ENCODE data around the gene TMEM33.

- no peak for TF ChIP-seq RAD21 (IDR thresholded peaks at IDR 0.05 in 1 of 2, conservative IDR thresholded peaks at IDR 0.05 in 1 of 2; ENCODE audit: low read depth in 2 of 2, low read length in 2 of 2)
- TF ChIP-seq CTCF (IDR thresholded peaks at IDR 0.05; ENCODE audit: control extremely low read depth in 1 of 3, insufficient read depth in 1 of 3, low read depth in 1 of 3, low read length in 3 of 3) = no peak
- TF ChIP-seq CEBPB (IDR thresholded peaks at IDR 0.05; ENCODE audit: low read depth, low read length) = no peak
- TF ChIP-seq POLR2A (IDR thresholded peaks at IDR 0.05; ENCODE audit: control extremely low read depth in 1 of 2, low read depth in 2 of 2, low read length in 2 of 2) = no peak
- no peak for TF ChIP-seq ZNF274 (IDR thresholded peaks at IDR 0.05; ENCODE audit: borderline replicate concordance, extremely low read depth, low read length)
- no peak for TF ChIP-seq SP1 (IDR thresholded peaks at IDR 0.05; ENCODE audit: low read depth, low read length)
- TF ChIP-seq YY1 (IDR thresholded peaks at IDR 0.05; ENCODE audit: low read depth, low read length) = no peak
- no peak for TF ChIP-seq TAF1 (IDR thresholded peaks at IDR 0.05; ENCODE audit: low read depth, low read length)
- TF ChIP-seq TBP (IDR thresholded peaks at IDR 0.05; ENCODE audit: low read depth, low read length) = no peak
- no peak for TF ChIP-seq TCF12 (IDR thresholded peaks at IDR 0.05; ENCODE audit: low read depth, low read length)
- TF ChIP-seq MAX (IDR thresholded peaks at IDR 0.05) = no peak
- TF ChIP-seq EZH2 (IDR thresholded peaks at IDR 0.05; ENCODE audit: low read depth, low read length, severe bottlenecking) = no peak
- TF ChIP-seq POLR2AphosphoS5 (IDR thresholded peaks at IDR 0.05; ENCODE audit: low read depth, low read length) = no peak
These were observed 64.1 kb downstream of the TMEM33 start for GRCh38 chr4:41999321-41999720.

Data from H1 (cell line).